ENCODE measurements around the gene CAVIN4. TPM values are rescaled to one million over a fixed set of nuclear protein-coding genes. Genes with fewer than 3 reads are reported as not detected.

The CAVIN4 gene
- total and polyA plus RNA-seq, 2 donors (not counting 1 experiment from before 2014, with no cell fraction given): 0.07 to 0.17 TPM

- ChIA-PET CTCF (no interaction called here), POLR2A (no interaction called here)
- no peak for DNase-seq
- H3K4me2 ChIP-seq (replicated peaks; ENCODE audit: low read depth, low read length, poor library complexity, severe bottlenecking): no peak overlapping the region
- no peak overlapping the region for H2AFZ ChIP-seq (ENCODE audit: insufficient read depth, low read depth, low read length, poor library complexity, severe bottlenecking)
- H3K9me3 Mint-ChIP-seq (ENCODE audit: insufficient read depth): peaks cover 2% of the 10 kb centered on the region
- H3K36me3 ChIP-seq (replicated peaks in 1 of 2; ENCODE audit: control extremely low read depth in 1 of 2, control insufficient read depth in 1 of 2, extremely low read depth in 1 of 2, insufficient read depth in 2 of 2, low read length in 1 of 2): no peaks in the 10 kb centered on the region
- H3K4me3 ChIP-seq (ENCODE audit: control extremely low read depth in 1 of 5, extremely low read depth in 1 of 5, insufficient read depth in 1 of 5, low read depth in 2 of 5, low read length in 4 of 5): no peak overlapping the region
- ATAC-seq (ENCODE audit: low read depth): no peak
- H3K27me3 ChIP-seq (replicated peaks in 1 of 4; ENCODE audit: control extremely low read depth in 1 of 4, control insufficient read depth in 3 of 4, insufficient read depth in 4 of 4, low read length in 3 of 4): no peaks in the 10 kb centered on the region
- no peaks in the 10 kb centered on the region for H3K27me3 Mint-ChIP-seq
- H3K27ac ChIP-seq (ENCODE audit: low read length in 2 of 2): no peak overlapping the region
- 100% methylated on average over 2 of the region's 4 CpGs for WGBS (ENCODE audit: insufficient coverage)
- H3K9me3 ChIP-seq (ENCODE audit: control extremely low read depth in 1 of 3, control insufficient read depth in 2 of 3, insufficient read depth in 1 of 3, low read length in 2 of 3): no peaks in the 10 kb centered on the region
- H3K4me1 Mint-ChIP-seq: no peaks in the 10 kb centered on the region
- H3K4me3 Mint-ChIP-seq: no peak overlapping the region
- H3K27ac Mint-ChIP-seq: no peak overlapping the region
- H3K79me2 ChIP-seq (ENCODE audit: control insufficient read depth, insufficient read depth, low read length): no peaks in the 10 kb centered on the region
- H4K20me1 ChIP-seq (ENCODE audit: control insufficient read depth, insufficient read depth, low read length, poor library complexity, severe bottlenecking): no peaks in the 10 kb centered on the region
- intact Hi-C loops (cut with micrococcal nuclease): no loop called here
- no peaks in the 10 kb centered on the region for H3K4me1 ChIP-seq (ENCODE audit: control insufficient read depth in 2 of 2, insufficient read depth in 2 of 2, low read length in 2 of 2)
- H3K9ac ChIP-seq (ENCODE audit: low read length): no peak overlapping the region
- no peak for TF ChIP-seq CTCF (IDR thresholded peaks at IDR 0.05)
- no peak for TF ChIP-seq EZH2 (IDR thresholded peaks at IDR 0.05; ENCODE audit: borderline replicate concordance, insufficient read depth, low read depth, low read length, poor library complexity, severe bottlenecking)
These were observed 2.9 kb upstream of the CAVIN4 start for GRCh38 chr9:100575006-100575405.

GRCh38 chr9:100575765-100576386 lies 2.0 kb upstream of the CAVIN4 start:
- no peak overlapping the region for H3K27ac ChIP-seq (ENCODE audit: low read length in 2 of 2)
- POLR2A ChIA-PET: no interaction called here
- no peak overlapping the region for H3K9ac ChIP-seq (ENCODE audit: low read length)
- CTCF ChIA-PET: interaction anchor here (2.5 kb wide), 1 partner anchor 20 kb away, joined by 7 read pairs; no protein-coding TSS in a partner anchor
- Mint-ChIP-seq H3K9me3 (ENCODE audit: insufficient read depth) (no peaks in the 10 kb centered on the region), H3K4me1 (no peaks in the 10 kb centered on the region), H3K27me3 (no peaks in the 10 kb centered on the region), H3K4me3 (no peak overlapping the region), H3K27ac (no peak overlapping the region)
- WGBS (ENCODE audit: insufficient coverage): 54% methylated on average over 2 of the region's 2 CpGs
- TF ChIP-seq CTCF (IDR thresholded peaks at IDR 0.05) (no peak), EZH2 (IDR thresholded peaks at IDR 0.05; ENCODE audit: borderline replicate concordance, insufficient read depth, low read depth, low read length, poor library complexity, severe bottlenecking) (no peak)
- intact Hi-C loops (cut with micrococcal nuclease): no loop called here
- DNase-seq (no peak), ATAC-seq (ENCODE audit: low read depth) (no peak)
- H2AFZ ChIP-seq (ENCODE audit: insufficient read depth, low read depth, low read length, poor library complexity, severe bottlenecking): no peak overlapping the region
- H3K36me3 ChIP-seq (replicated peaks in 1 of 2; ENCODE audit: control extremely low read depth in 1 of 2, control insufficient read depth in 1 of 2, extremely low read depth in 1 of 2, insufficient read depth in 2 of 2, low read length in 1 of 2): no peaks in the 10 kb centered on the region
- H3K9me3 ChIP-seq (ENCODE audit: control extremely low read depth in 1 of 3, control insufficient read depth in 2 of 3, insufficient read depth in 1 of 3, low read length in 2 of 3): no peaks in the 10 kb centered on the region
- no peak overlapping the region for H3K4me2 ChIP-seq (replicated peaks; ENCODE audit: low read depth, low read length, poor library complexity, severe bottlenecking)
- H3K4me1 ChIP-seq (ENCODE audit: control insufficient read depth in 2 of 2, insufficient read depth in 2 of 2, low read length in 2 of 2): no peaks in the 10 kb centered on the region
- H3K79me2 ChIP-seq (ENCODE audit: control insufficient read depth, insufficient read depth, low read length): no peaks in the 10 kb centered on the region
- no peak overlapping the region for H3K4me3 ChIP-seq (ENCODE audit: control extremely low read depth in 1 of 5, extremely low read depth in 1 of 5, insufficient read depth in 1 of 5, low read depth in 2 of 5, low read length in 4 of 5)
- H4K20me1 ChIP-seq (ENCODE audit: control insufficient read depth, insufficient read depth, low read length, poor library complexity, severe bottlenecking): no peaks in the 10 kb centered on the region
- no peaks in the 10 kb centered on the region for H3K27me3 ChIP-seq (replicated peaks in 1 of 4; ENCODE audit: control extremely low read depth in 1 of 4, control insufficient read depth in 3 of 4, insufficient read depth in 4 of 4, low read length in 3 of 4)
